H9 (cell line): Measurements from ENCODE around the gene PSMD8. TPM values are rescaled to one million over a fixed set of nuclear protein-coding genes. Genes with fewer than 3 reads are reported as not detected.
A peak's percentile ranks its signal among the peaks of the same experiment; 100 is the strongest.

Experiments
- DNase-seq: peaks from one replicate; pipeline ENCODE4 v3.0.0-alpha.2; 2017
- H2AFZ ChIP-seq: one replicate; pipeline ENCODE4 v1.6.1; 2013; ENCODE audit warnings: mild to moderate bottlenecking, low read length, control low read depth, moderate library complexity
- H2AK5ac ChIP-seq: 2 replicates; pipeline ENCODE4 v1.6.1; 2013; ENCODE audit warnings: low read length, control low read depth, mixed read lengths; ENCODE audit not compliant: insufficient read length
- H2BK120ac ChIP-seq: one replicate; pipeline ENCODE4 v1.6.1; 2013; ENCODE audit warnings: low read depth, mild to moderate bottlenecking, low read length, control low read depth, inconsistent platforms; ENCODE audit not compliant: poor library complexity, severe bottlenecking
- H2BK12ac ChIP-seq: 2 replicates; pipeline ENCODE4 v1.6.1; 2013; ENCODE audit warnings: low read length, control low read depth, mixed read lengths, low read depth; ENCODE audit not compliant: insufficient read length
- H2BK15ac ChIP-seq: 2 replicates; pipeline ENCODE4 v1.6.1; 2013; ENCODE audit warnings: low read depth, low read length, control low read depth
- H2BK20ac ChIP-seq: one replicate; pipeline ENCODE4 v1.6.1; 2013; ENCODE audit warnings: low read depth, mild to moderate bottlenecking, low read length, control low read depth, inconsistent platforms; ENCODE audit not compliant: poor library complexity, severe bottlenecking
- H2BK5ac ChIP-seq: 2 replicates; pipeline ENCODE4 v1.6.1; 2013; ENCODE audit warnings: low read length, control low read depth, mixed read lengths; ENCODE audit not compliant: insufficient read length
- H3K14ac ChIP-seq: 2 replicates; pipeline ENCODE4 v1.6.1; 2013; ENCODE audit warnings: low read length, control low read depth; ENCODE audit not compliant: insufficient read depth
- H3K18ac ChIP-seq: 2 replicates; pipeline ENCODE4 v1.6.1; 2013; ENCODE audit warnings: low read depth, mild to moderate bottlenecking, mixed read lengths, low read length, control low read depth; ENCODE audit not compliant: insufficient read length
- H3K23ac ChIP-seq: 2 replicates; pipeline ENCODE4 v1.6.1; 2013; ENCODE audit warnings: low read length, control low read depth, mixed read lengths, low read depth; ENCODE audit not compliant: insufficient read length
- H3K23me2 ChIP-seq: 2 replicates; pipeline ENCODE4 v1.6.1; 2013; ENCODE audit warnings: low read depth, mild to moderate bottlenecking, mixed read lengths, low read length, control low read depth; ENCODE audit not compliant: insufficient read length, poor library complexity, severe bottlenecking
- H3K27ac ChIP-seq: 2 replicates; pipeline ENCODE4 v1.5.1; 2013; ENCODE audit warnings: low read length, control low read depth, mixed read lengths, low read depth; ENCODE audit not compliant: insufficient read length
- H3K27me3 ChIP-seq: 2 replicates; pipeline ENCODE4 v1.6.1; 2013; ENCODE audit warnings: low read length, control low read depth, inconsistent platforms; ENCODE audit not compliant: insufficient read depth
- H3K4ac ChIP-seq: 2 replicates; pipeline ENCODE4 v1.6.1; 2013; ENCODE audit warnings: low read depth, mild to moderate bottlenecking, control low read depth, inconsistent platforms, low read length, moderate library complexity
- H3K4me1 ChIP-seq: 2 replicates; pipeline ENCODE4 v1.6.1; 2013; ENCODE audit warnings: low read length, control low read depth, inconsistent platforms; ENCODE audit not compliant: insufficient read depth
- H3K4me2 ChIP-seq: 2 replicates; pipeline ENCODE4 v1.6.1; 2013; ENCODE audit warnings: low read length, control low read depth, mixed read lengths; ENCODE audit not compliant: insufficient read length, insufficient read depth
- H3K56ac ChIP-seq: 2 replicates; pipeline ENCODE4 v1.6.1; 2013; ENCODE audit warnings: low read depth, mild to moderate bottlenecking, mixed read lengths, low read length, control low read depth; ENCODE audit not compliant: insufficient read length
- H3K79me1 ChIP-seq: 2 replicates; pipeline ENCODE4 v1.6.1; 2013; ENCODE audit warnings: low read depth, mild to moderate bottlenecking, moderate library complexity, low read length, control low read depth, inconsistent platforms; ENCODE audit not compliant: insufficient read depth, poor library complexity, severe bottlenecking
- H3K79me2 ChIP-seq: 2 replicates; pipeline ENCODE4 v1.6.1; 2013; ENCODE audit warnings: low read length, control low read depth, inconsistent platforms; ENCODE audit not compliant: insufficient read depth
- H3K9ac ChIP-seq: 2 replicates; pipeline ENCODE4 v1.6.1; 2013; ENCODE audit warnings: low read length, control low read depth, mixed read lengths; ENCODE audit not compliant: insufficient read length; ENCODE audit errors: extremely low read depth
- H3K9me3 ChIP-seq: one replicate; pipeline ENCODE4 v1.6.1; 2013; ENCODE audit warnings: low read depth, low read length, inconsistent platforms; ENCODE audit not compliant: control insufficient read depth
- H3T11ph ChIP-seq: one replicate; pipeline ENCODE4 v1.6.1; 2013; ENCODE audit warnings: mild to moderate bottlenecking, low read length, control low read depth, inconsistent platforms
- H4K20me1 ChIP-seq: one replicate; pipeline ENCODE4 v1.6.1; 2013; ENCODE audit not compliant: control insufficient read depth, insufficient read length, insufficient read depth
- H4K5ac ChIP-seq: 2 replicates; pipeline ENCODE4 v1.6.1; 2013; ENCODE audit warnings: low read depth, mild to moderate bottlenecking, mixed read lengths, low read length, control low read depth; ENCODE audit not compliant: insufficient read length
- H4K8ac ChIP-seq: replicated peaks from 2 replicates; pipeline ENCODE4 v1.6.1; 2013; ENCODE audit warnings: low read length, control low read depth, mixed read lengths, low read depth; ENCODE audit not compliant: insufficient read length
- H4K91ac ChIP-seq: 2 replicates; pipeline ENCODE4 v1.6.1; 2013; ENCODE audit warnings: low read depth, mild to moderate bottlenecking, moderate library complexity, mixed read lengths, low read length, control low read depth; ENCODE audit not compliant: insufficient read length
- H3K27ac Mint-ChIP-seq, 3 experiments: 2 replicates in 2 of 3; 3 replicates in 1 of 3; pipeline ENCODE4 v1.8.0; 2020 to 2021; ENCODE audit warnings: mixed read lengths in 3 of 3, mild to moderate bottlenecking in 1 of 3, moderate library complexity in 1 of 3
- H3K27me3 Mint-ChIP-seq: 2 replicates; pipeline ENCODE4 v1.8.0; 2021; ENCODE audit warnings: low read depth, mild to moderate bottlenecking, moderate library complexity, mixed read lengths
- H3K36me3 Mint-ChIP-seq, 3 experiments: 2 replicates in 2 of 3; 3 replicates in 1 of 3; pipeline ENCODE4 v1.8.0; 2020 to 2021; ENCODE audit warnings: low read depth in 3 of 3, mixed read lengths in 3 of 3; ENCODE audit not compliant: insufficient read depth in 1 of 3
- H3K4me1 Mint-ChIP-seq, 2 experiments: 2 replicates each; pipeline ENCODE4 v1.8.0; 2020; ENCODE audit warnings: mixed read lengths in 2 of 2
- H3K4me3 Mint-ChIP-seq, 2 experiments: 2 replicates in 1 of 2; 3 replicates in 1 of 2; pipeline ENCODE4 v1.8.0; 2020 to 2021; ENCODE audit warnings: mild to moderate bottlenecking in 2 of 2, mixed read lengths in 2 of 2, moderate library complexity in 1 of 2
- H3K9me3 Mint-ChIP-seq, 2 experiments: 2 replicates in 1 of 2; 3 replicates in 1 of 2; pipeline ENCODE4 v1.8.0; 2020; ENCODE audit warnings: mild to moderate bottlenecking in 2 of 2, mixed read lengths in 2 of 2, moderate library complexity in 1 of 2
- WGBS: extraction: QIAGEN DNeasy Blood & Tissue Kit; methylation state at CpG from one replicate; pipeline ENCODE4 v1.1.7; 2013; ENCODE audit warnings: missing lambda C conversion rate, low lambda C conversion rate, mixed read lengths; ENCODE audit not compliant: insufficient read length; ENCODE audit errors: extremely low coverage; 5-methylcytosine and 5-hydroxymethylcytosine counted together
- total RNA-seq: library from RNA; stranded (reverse); gene quantifications from 2 replicates; pipeline ENCODE4 v1.2.1, GENCODE V29; 2021
- TF ChIP-seq, protein P1 (sequence below): fragments of 200-600 bp; sonication (generic); conservative IDR thresholded peaks from 3 replicates; pipeline ENCODE4 v1.8.0; 2021; ENCODE audit warnings: antibody characterized with exemption, mild to moderate bottlenecking

PSMD8 gene
- total RNA-seq, 1 experiment from 2014 or later, result 189 TPM

DNA sequence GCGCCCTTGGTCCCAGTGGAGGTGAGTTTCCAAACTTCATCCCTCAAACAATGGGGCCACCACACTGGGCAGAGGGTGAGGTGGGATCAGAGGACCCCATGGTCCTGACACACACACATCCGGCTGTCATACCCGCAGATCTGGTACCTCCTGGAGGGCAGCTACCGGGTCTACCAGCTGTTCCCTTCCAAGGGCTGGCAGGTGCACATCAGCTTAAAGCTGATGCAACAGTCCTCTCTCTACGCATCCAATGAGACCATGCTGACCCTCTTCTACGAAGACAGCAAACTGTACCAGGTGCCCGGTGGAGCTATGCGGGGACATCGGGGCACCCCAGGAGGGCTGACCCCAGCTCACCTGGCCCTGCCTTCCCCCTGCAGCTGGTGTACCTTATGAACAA, 14.0 kb upstream of the PSMD8 start:
- Histone ChIP-seq H3K14ac (no peak overlapping the region), H4K5ac (no peak overlapping the region), H3K23ac (no peak overlapping the region), H4K91ac (no peak overlapping the region), H3K27ac (no peak overlapping the region), H3K18ac (no peak overlapping the region), H2BK120ac (no peak overlapping the region), H2BK15ac (no peak overlapping the region), H4K8ac (no peak overlapping the region), H3K79me2 (no peaks in the 10 kb centered on the region), H4K20me1 (no peaks in the 10 kb centered on the region), H2AFZ (no peak overlapping the region), H3K9me3 (no peaks in the 10 kb centered on the region), H2BK5ac (no peak overlapping the region), H2AK5ac (no peak overlapping the region), H3K56ac (no peak overlapping the region), H3K4me1 (no peaks in the 10 kb centered on the region), H2BK12ac (no peak overlapping the region), H3K4me2 (no peak overlapping the region), H2BK20ac (no peak overlapping the region), H3T11ph (no peak overlapping the region), H3K79me1 (no peaks in the 10 kb centered on the region), H3K27me3 (peaks cover 14% of the 10 kb centered on the region; the same call in 1 of the 2 replicates), H3K9ac (no peak overlapping the region), H3K23me2 (peaks cover 6% of the 10 kb centered on the region), H3K4ac (no peak overlapping the region)
- peaks cover 4 to 8% of the 10 kb centered on the region in 2 experiments; a peak in 2 of 5 replicates for H3K9me3 Mint-ChIP-seq
- H3K36me3 Mint-ChIP-seq, result peaks cover 0 to 4% (median 0%) of the 10 kb centered on the region in 3 experiments; a peak in 3 of 7 replicates
- H3K27ac Mint-ChIP-seq, result no peak overlapping the region
- H3K27me3 Mint-ChIP-seq, result peaks cover 73% of the 10 kb centered on the region
- H3K4me3 Mint-ChIP-seq, result peak overlapping the region; percentile 83 to 92; a peak in 4 of 5 replicates
- no CpG with 5 or more reads among the region's 9 CpGs for WGBS
- DNase-seq, result no peak
- H3K4me1 Mint-ChIP-seq, result peaks cover 10 to 16% of the 10 kb centered on the region in 2 experiments
- TF ChIP-seq, protein P1, sequence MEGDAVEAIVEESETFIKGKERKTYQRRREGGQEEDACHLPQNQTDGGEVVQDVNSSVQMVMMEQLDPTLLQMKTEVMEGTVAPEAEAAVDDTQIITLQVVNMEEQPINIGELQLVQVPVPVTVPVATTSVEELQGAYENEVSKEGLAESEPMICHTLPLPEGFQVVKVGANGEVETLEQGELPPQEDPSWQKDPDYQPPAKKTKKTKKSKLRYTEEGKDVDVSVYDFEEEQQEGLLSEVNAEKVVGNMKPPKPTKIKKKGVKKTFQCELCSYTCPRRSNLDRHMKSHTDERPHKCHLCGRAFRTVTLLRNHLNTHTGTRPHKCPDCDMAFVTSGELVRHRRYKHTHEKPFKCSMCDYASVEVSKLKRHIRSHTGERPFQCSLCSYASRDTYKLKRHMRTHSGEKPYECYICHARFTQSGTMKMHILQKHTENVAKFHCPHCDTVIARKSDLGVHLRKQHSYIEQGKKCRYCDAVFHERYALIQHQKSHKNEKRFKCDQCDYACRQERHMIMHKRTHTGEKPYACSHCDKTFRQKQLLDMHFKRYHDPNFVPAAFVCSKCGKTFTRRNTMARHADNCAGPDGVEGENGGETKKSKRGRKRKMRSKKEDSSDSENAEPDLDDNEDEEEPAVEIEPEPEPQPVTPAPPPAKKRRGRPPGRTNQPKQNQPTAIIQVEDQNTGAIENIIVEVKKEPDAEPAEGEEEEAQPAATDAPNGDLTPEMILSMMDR, result no peak
